Fibroblast of lung (primary cell): ENCODE results near the gene TBX20.
"Not testable (repeated sequence)": the region's sequence is repeated elsewhere in the genome, so short reads cannot be mapped to it uniquely, and the experiment has no call there.

Experiments
- CTCF ChIP-seq, 2 donors: IDR thresholded peaks in 1 of 2; conservative IDR thresholded peaks in 1 of 2; 1 replicate in 1 of 2; 2 replicates in 1 of 2; pipeline ENCODE4 v1.5.1; 2011 to 2012; ENCODE audit warnings: low read length in 2 of 2, control low read depth in 1 of 2, inconsistent platforms in 1 of 2, low read depth in 1 of 2, mild to moderate bottlenecking in 1 of 2
- EZH2 ChIP-seq: IDR thresholded peaks from 2 replicates; pipeline ENCODE4 v1.5.1; 2012; ENCODE audit warnings: low read length, control low read depth, mild to moderate bottlenecking; ENCODE audit errors: missing control alignments

GRCh38 chr7:35172131-35172530 lies 81.8 kb downstream of the TBX20 start:
- not testable (repeated sequence) for TF ChIP-seq EZH2; CTCF (conservative IDR thresholded peaks at IDR 0.05 in 1 of 2, IDR thresholded peaks at IDR 0.05 in 1 of 2; ENCODE audit: low read depth in 1 of 2, low read length in 2 of 2)
